Trophoblast cell (in vitro differentiated cells and primary cell): Measurements from ENCODE around the gene RIPOR2.
A peak's percentile ranks its signal among the peaks of the same experiment; 100 is the strongest.

ENCODE experiments used
- DNase-seq, 2 donors: peaks; one replicate each; pipeline ENCODE4 v3.0.0-alpha.2; 2016
- H2AFZ ChIP-seq: 2 replicates; pipeline ENCODE4 v1.6.1; 2013; ENCODE audit warnings: low read length, moderate library complexity, mild to moderate bottlenecking; ENCODE audit not compliant: insufficient read depth, poor library complexity
- H2AK5ac ChIP-seq: 2 replicates; pipeline ENCODE4 v1.6.1; 2013; ENCODE audit warnings: mild to moderate bottlenecking, low read length
- H2BK120ac ChIP-seq: 2 replicates; pipeline ENCODE4 v1.6.1; 2013; ENCODE audit warnings: low read length, mild to moderate bottlenecking, moderate library complexity; ENCODE audit not compliant: insufficient read depth, poor library complexity
- H2BK12ac ChIP-seq: 2 replicates; pipeline ENCODE4 v1.6.1; 2013; ENCODE audit warnings: mild to moderate bottlenecking, low read length, moderate library complexity
- H2BK5ac ChIP-seq: 2 replicates; pipeline ENCODE4 v1.6.1; 2013; ENCODE audit warnings: low read length, low read depth, moderate library complexity, mild to moderate bottlenecking; ENCODE audit not compliant: poor library complexity
- H3K14ac ChIP-seq: 2 replicates; pipeline ENCODE4 v1.6.1; 2013; ENCODE audit warnings: mild to moderate bottlenecking, low read length
- H3K18ac ChIP-seq: 2 replicates; pipeline ENCODE4 v1.6.1; 2013; ENCODE audit warnings: mild to moderate bottlenecking, low read length
- H3K23ac ChIP-seq: 2 replicates; pipeline ENCODE4 v1.6.1; 2013; ENCODE audit warnings: low read length
- H3K27ac ChIP-seq: 2 replicates; pipeline ENCODE4 v1.5.1; 2013; ENCODE audit warnings: low read depth, mild to moderate bottlenecking, inconsistent platforms, low read length, moderate library complexity
- H3K27me3 ChIP-seq: 2 replicates; pipeline ENCODE4 v1.6.1; 2013; ENCODE audit warnings: inconsistent platforms, mild to moderate bottlenecking, low read length, moderate library complexity; ENCODE audit not compliant: insufficient read depth
- H3K36me3 ChIP-seq, 2 experiments: 1 replicate in 1 of 2; 2 replicates in 1 of 2; pipeline ENCODE4 v1.6.1; 2013; ENCODE audit warnings: low read length in 2 of 2, mild to moderate bottlenecking in 2 of 2, moderate library complexity in 1 of 2; ENCODE audit not compliant: insufficient read depth in 2 of 2, control insufficient read depth in 1 of 2
- H3K4ac ChIP-seq: 2 replicates; pipeline ENCODE4 v1.6.1; 2013; ENCODE audit warnings: low read depth, mild to moderate bottlenecking, low read length, moderate library complexity
- H3K4me1 ChIP-seq, 2 experiments: 1 replicate in 1 of 2; 2 replicates in 1 of 2; pipeline ENCODE4 v1.6.1; 2013; ENCODE audit warnings: low read length in 2 of 2, mild to moderate bottlenecking in 2 of 2, moderate library complexity in 1 of 2; ENCODE audit not compliant: insufficient read depth in 2 of 2, control insufficient read depth in 1 of 2
- H3K4me2 ChIP-seq: 2 replicates; pipeline ENCODE4 v1.6.1; 2013; ENCODE audit warnings: inconsistent platforms, mild to moderate bottlenecking, low read length, moderate library complexity
- H3K4me3 ChIP-seq: 2 replicates; pipeline ENCODE4 v1.5.1; 2013; ENCODE audit warnings: mild to moderate bottlenecking, low read depth, low read length, inconsistent platforms
- H3K79me1 ChIP-seq: one replicate; pipeline ENCODE4 v1.6.1; 2013; ENCODE audit warnings: low read length
- H3K79me2 ChIP-seq: 2 replicates; pipeline ENCODE4 v1.6.1; 2013; ENCODE audit warnings: low read length, mild to moderate bottlenecking; ENCODE audit not compliant: control insufficient read depth, insufficient read depth, poor library complexity
- H3K9ac ChIP-seq: 2 replicates; pipeline ENCODE4 v1.6.1; 2013; ENCODE audit warnings: mild to moderate bottlenecking, low read length
- H3K9me3 ChIP-seq: 2 replicates; pipeline ENCODE4 v1.6.1; 2013; ENCODE audit warnings: low read depth, mild to moderate bottlenecking, control low read depth, inconsistent platforms, low read length; ENCODE audit not compliant: insufficient read depth
- H4K12ac ChIP-seq: 2 replicates; pipeline ENCODE4 v1.6.1; 2013; ENCODE audit warnings: low read depth, mild to moderate bottlenecking, low read length, moderate library complexity
- H4K8ac ChIP-seq: 2 replicates; pipeline ENCODE4 v1.6.1; 2013; ENCODE audit warnings: low read depth, mild to moderate bottlenecking, low read length, moderate library complexity
- H4K91ac ChIP-seq: one replicate; pipeline ENCODE4 v1.6.1; 2013; ENCODE audit warnings: low read depth, mild to moderate bottlenecking, low read length, moderate library complexity
- WGBS: extraction: QIAGEN DNeasy Blood & Tissue Kit; methylation state at CpG from one replicate; pipeline ENCODE4 v1.1.7; 2013; ENCODE audit warnings: missing lambda C conversion rate; ENCODE audit not compliant: insufficient read length, insufficient coverage; ENCODE audit errors: extremely low coverage; 5-methylcytosine and 5-hydroxymethylcytosine counted together

RIPOR2 gene

DNA sequence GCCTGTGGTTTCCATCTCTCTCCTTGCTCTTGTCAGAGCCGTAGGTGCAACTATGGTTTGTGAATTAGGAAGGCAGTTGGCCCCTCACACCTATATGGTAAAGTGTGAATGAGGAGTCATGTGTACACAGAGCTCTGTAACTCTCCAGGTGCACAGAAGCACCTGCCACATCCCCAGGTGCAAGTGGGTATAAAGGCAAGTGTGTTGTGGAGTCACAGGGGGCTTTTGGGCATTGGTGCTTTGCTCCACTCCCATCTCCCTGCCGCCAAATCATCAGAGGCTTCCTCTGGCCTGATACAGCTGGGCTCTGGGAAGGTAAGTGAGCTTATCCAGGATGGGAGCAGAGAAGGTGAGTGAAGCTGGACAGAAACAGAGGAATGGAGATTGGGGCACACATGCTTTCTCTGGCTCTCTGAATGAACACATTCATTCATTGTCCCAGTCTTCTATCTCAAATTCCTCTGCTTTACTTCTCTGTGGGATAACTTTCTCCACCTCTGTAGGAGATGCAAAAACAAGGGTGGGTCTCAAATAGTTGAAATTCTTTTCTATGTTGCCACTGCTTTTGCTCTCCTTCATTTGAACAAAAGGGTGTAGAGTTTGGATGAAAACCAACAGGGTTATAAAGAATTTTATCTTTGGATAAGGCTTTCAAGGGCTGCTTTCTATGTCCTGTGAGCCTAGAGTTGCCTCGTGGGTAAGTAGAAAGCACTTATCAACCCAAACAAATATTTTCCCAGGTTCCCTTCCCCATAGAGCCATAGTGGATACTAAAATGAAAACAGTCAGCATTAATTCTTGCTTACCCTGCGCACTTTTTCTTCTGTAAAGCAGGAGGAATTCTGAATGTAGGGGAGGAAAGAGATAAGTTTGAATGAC lies 45.0 kb upstream of the RIPOR2 start:
- H3K9me3 ChIP-seq = no peaks in the 10 kb centered on the region
- no peaks in the 10 kb centered on the region for H3K36me3 ChIP-seq
- no peak overlapping the region for H4K91ac ChIP-seq
- no peak overlapping the region for H3K14ac ChIP-seq
- peak overlapping the region; percentile 29 for H3K4me2 ChIP-seq
- H3K4ac ChIP-seq = no peak overlapping the region
- no peaks in the 10 kb centered on the region for H3K27me3 ChIP-seq
- H3K4me3 ChIP-seq = no peak overlapping the region
- H2BK120ac ChIP-seq = no peak overlapping the region
- no peak overlapping the region for H3K23ac ChIP-seq
- H4K8ac ChIP-seq = no peak overlapping the region
- H2AK5ac ChIP-seq = no peak overlapping the region
- no peak for DNase-seq
- H4K12ac ChIP-seq = no peak overlapping the region
- H3K9ac ChIP-seq = no peak overlapping the region
- no peak overlapping the region for H2BK5ac ChIP-seq
- no peaks in the 10 kb centered on the region for H3K79me2 ChIP-seq
- H3K18ac ChIP-seq = no peak overlapping the region
- H3K4me1 ChIP-seq = peaks cover 6 to 8% of the 10 kb centered on the region in 2 experiments
- H3K79me1 ChIP-seq = peaks cover 9% of the 10 kb centered on the region
- peak overlapping the region; percentile 20 for H3K27ac ChIP-seq
- no peak overlapping the region for H2BK12ac ChIP-seq
- no CpG with 5 or more reads among the region's 4 CpGs for WGBS
- peak overlapping the region; percentile 30 for H2AFZ ChIP-seq

DNA sequence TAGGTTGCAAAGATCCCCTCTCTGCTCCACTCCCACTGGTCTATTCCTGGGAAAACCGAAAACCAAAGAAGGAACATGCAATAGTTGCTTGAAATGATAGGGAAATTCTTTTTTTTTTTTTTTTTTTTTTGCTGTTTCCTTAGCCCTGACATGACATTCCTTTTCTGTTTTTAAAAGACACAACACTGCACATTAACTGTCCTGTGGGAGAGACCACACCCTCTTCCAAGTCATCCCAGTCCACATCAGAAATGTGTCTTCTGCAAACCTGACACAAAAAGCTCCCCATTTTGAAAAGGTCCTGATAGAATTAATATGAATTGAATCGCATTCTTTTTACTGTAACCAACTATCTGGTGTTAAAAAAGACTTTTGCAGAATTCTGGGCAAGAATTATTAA lies 43.4 kb upstream of the RIPOR2 start:
- Histone ChIP-seq H2BK5ac (no peak overlapping the region), H3K4me2 (no peak overlapping the region), H3K4ac (no peak overlapping the region), H3K27me3 (no peaks in the 10 kb centered on the region), H3K14ac (no peak overlapping the region), H3K79me2 (no peaks in the 10 kb centered on the region), H3K79me1 (peaks cover 3% of the 10 kb centered on the region), H4K8ac (no peak overlapping the region), H3K27ac (no peak overlapping the region), H4K91ac (no peak overlapping the region), H3K4me3 (no peak overlapping the region), H3K9ac (no peak overlapping the region), H3K9me3 (no peaks in the 10 kb centered on the region), H2BK12ac (no peak overlapping the region), H2AK5ac (no peak overlapping the region), H3K23ac (no peak overlapping the region), H3K36me3 (no peaks in the 10 kb centered on the region), H3K4me1 (peaks cover 5 to 6% of the 10 kb centered on the region in 2 experiments), H4K12ac (no peak overlapping the region), H3K18ac (no peak overlapping the region), H2AFZ (no peak overlapping the region), H2BK120ac (no peak overlapping the region)
- no peak for DNase-seq
- WGBS = no CpG with 5 or more reads among the region's 2 CpGs

DNA sequence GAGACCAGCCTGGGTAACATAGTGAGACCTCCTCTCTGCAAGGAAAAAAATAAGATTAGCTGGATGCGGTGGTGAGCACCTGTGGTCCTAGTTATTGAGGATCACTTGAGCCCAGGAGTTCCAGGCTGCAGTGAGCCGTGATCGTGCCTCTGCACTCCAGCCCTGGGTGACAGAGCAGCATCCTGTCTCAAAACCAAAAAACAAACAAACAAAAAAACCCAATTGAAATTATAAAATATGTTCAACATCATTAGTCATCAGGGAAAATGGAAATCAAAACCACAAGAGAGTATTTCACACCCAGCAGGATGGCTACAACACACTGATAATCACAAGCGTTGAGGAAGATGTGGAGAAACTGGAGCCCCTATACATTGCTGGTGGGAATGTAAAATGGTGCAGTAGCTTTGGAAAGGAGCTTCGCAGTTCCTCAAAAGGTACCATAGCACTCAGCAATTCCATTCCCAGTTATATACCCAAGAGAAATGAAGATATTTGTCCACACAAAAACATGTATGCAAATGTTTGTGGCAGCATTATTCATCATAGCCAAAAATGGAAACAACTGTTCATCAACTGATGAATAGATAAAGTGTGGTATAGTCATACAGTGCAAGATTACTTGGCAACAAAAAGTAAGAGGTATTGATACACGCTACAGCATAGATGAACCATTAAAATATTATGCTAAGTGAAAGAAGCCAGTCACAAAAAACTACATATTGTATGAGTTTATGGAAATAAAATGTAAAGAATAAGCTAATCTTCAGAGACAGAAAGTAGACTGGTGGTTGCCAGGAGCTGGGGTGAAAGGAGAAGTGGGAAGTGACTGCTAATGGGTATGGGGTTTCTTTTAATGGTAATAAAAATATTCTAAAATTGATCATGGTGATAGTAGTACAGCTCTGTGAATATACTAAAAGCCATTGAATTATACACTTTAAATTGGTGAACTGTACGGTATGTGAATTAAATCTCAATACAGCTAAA lies 38.7 kb upstream of the RIPOR2 start:
- H3K23ac ChIP-seq = no peak overlapping the region

GRCh38 chr6:24972311-24972958 lies 36.7 kb upstream of the RIPOR2 start:
- Histone ChIP-seq H2BK12ac (no peak overlapping the region), H3K4me3 (no peak overlapping the region), H3K4me1 (no peaks in the 10 kb centered on the region), H3K14ac (no peak overlapping the region), H3K79me1 (no peaks in the 10 kb centered on the region), H4K91ac (no peak overlapping the region), H4K12ac (no peak overlapping the region), H3K9me3 (no peaks in the 10 kb centered on the region), H3K27me3 (no peaks in the 10 kb centered on the region), H3K9ac (no peak overlapping the region), H3K18ac (no peak overlapping the region), H3K36me3 (no peaks in the 10 kb centered on the region), H3K23ac (no peak overlapping the region), H3K27ac (no peak overlapping the region), H3K79me2 (no peaks in the 10 kb centered on the region), H2AK5ac (no peak overlapping the region), H3K4me2 (no peak overlapping the region), H2BK120ac (no peak overlapping the region), H2AFZ (no peak overlapping the region), H2BK5ac (no peak overlapping the region), H3K4ac (no peak overlapping the region), H4K8ac (no peak overlapping the region)
- DNase-seq = no peak
- WGBS = no CpG with 5 or more reads among the region's 3 CpGs

More for the DNA sequence above, 38.7 kb upstream of the RIPOR2 start:
- Histone ChIP-seq H3K79me1 (no peaks in the 10 kb centered on the region), H2AFZ (no peak overlapping the region), H3K4ac (no peak overlapping the region), H3K4me1 (no peaks in the 10 kb centered on the region), H3K18ac (no peak overlapping the region), H2AK5ac (no peak overlapping the region), H4K91ac (no peak overlapping the region), H4K12ac (no peak overlapping the region), H3K14ac (no peak overlapping the region), H3K79me2 (no peaks in the 10 kb centered on the region), H4K8ac (no peak overlapping the region), H3K36me3 (no peaks in the 10 kb centered on the region), H3K27ac (no peak overlapping the region), H3K9ac (no peak overlapping the region), H2BK120ac (no peak overlapping the region), H3K4me3 (no peak overlapping the region), H3K4me2 (no peak overlapping the region), H2BK5ac (no peak overlapping the region), H3K27me3 (no peaks in the 10 kb centered on the region), H3K9me3 (no peaks in the 10 kb centered on the region), H2BK12ac (no peak overlapping the region)
- no peak for DNase-seq
- WGBS = no CpG with 5 or more reads among the region's 7 CpGs
